ES-I3 (cell line): ENCODE data around the gene KRTAP15-1.

Source experiments
- H3K36me3 ChIP-seq: 2 replicates; pipeline ENCODE4 v1.6.1; 2013; ENCODE audit warnings: mild to moderate bottlenecking, low read length, control low read depth, moderate library complexity; ENCODE audit not compliant: insufficient read depth
- H3K4me1 ChIP-seq: 2 replicates; pipeline ENCODE4 v1.6.1; 2013; ENCODE audit warnings: mild to moderate bottlenecking, control low read depth, low read length; ENCODE audit not compliant: insufficient read depth
- H3K9ac ChIP-seq: 2 replicates; pipeline ENCODE4 v1.6.1; 2013; ENCODE audit warnings: low read depth, mild to moderate bottlenecking, low read length, moderate library complexity
- H3K9me3 ChIP-seq: 2 replicates; pipeline ENCODE4 v1.6.1; 2013; ENCODE audit warnings: mild to moderate bottlenecking, low read length, moderate library complexity; ENCODE audit not compliant: control insufficient read depth, insufficient read depth

KRTAP15-1 gene, protein sequence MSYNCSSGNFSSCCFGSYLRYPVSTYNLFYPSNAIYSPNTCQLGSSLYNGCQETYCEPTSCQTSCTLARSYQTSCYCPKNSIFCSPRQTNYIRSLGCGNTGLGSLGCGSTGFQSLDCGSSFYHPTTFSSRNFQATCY

DNA sequence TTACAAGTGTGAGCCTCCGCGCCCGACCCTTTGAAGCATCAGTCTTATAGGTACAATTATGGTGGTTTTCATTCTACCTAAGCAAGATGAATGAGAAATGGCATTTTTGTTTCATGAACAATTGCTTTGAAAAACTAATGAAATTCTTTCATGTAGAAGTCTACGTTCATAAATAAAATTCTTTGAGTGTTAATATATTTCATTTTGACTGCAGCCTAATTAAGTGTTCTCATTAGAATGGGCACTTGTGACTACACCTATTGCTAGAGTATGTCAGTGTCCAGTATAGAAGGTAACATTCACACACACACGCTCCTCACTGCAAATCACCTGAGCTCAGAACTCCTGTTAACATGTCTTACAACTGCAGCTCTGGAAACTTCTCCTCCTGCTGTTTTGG is at the start of gene KRTAP15-1:
Gene KRTAP15-1 (plus strand): TSS at position 301 of the 400 bp plus-strand sequence. CDS start 53 bp downstream, at position 354.
- Histone ChIP-seq H3K36me3 (no peaks in the 10 kb centered on the region), H3K9me3 (no peaks in the 10 kb centered on the region), H3K4me1 (no peaks in the 10 kb centered on the region; the same call in 1 of the 2 replicates), H3K9ac (no peak within 1 kb of the TSS)

DNA sequence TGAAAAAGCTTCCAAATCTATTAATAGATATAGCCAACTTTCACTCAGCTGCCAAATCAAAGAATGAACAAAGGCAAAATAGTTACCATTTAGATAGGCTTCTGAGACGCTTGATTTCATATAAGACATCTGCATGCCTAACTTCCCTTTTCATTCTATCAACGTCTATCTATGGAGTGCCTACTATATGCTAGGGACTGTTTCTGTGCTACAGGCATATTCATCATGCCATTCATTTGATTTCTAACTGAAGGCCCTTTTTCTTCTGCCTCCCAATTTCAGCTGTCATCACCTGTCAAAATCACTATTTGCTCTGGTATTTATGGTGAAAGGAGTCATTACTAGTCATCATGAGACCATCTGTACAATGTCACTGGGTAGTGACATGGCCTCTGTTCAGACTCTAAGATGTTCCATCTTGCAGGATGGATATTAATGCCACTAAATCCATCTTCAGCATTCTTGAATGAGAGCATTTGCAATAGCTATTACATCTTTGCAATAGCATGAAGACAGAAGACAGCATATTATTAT is 48.5 kb upstream of the KRTAP15-1 start:
- H3K4me1 ChIP-seq: no peaks in the 10 kb centered on the region
- H3K9me3 ChIP-seq: no peaks in the 10 kb centered on the region
- H3K9ac ChIP-seq: no peak overlapping the region

DNA sequence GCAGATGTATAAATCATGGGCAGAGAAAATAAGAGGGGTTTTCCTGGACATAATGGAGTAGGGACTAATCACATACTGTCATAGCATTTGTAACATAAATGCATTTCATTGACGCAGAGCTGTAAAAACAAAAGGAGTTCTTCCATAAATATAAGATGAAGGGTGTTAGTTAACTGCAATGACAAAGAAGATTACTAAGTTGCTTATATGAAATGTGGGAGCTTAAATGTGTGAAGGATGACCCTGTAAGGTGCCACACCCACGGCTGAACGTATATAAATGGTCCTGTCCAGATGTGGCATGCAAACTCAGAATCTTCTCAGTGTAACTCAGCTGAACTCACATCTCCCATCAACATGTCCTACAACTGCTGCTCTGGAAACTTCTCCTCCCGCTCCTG is 44.3 kb upstream of the KRTAP15-1 start, which contains the start of gene KRTAP13-1:
Gene KRTAP13-1 (plus strand): TSS at position 301 of the 400 bp plus-strand sequence. CDS start 56 bp downstream, at position 357.
- Histone ChIP-seq H3K9me3 (no peaks in the 10 kb centered on the region), H3K9ac (no peak within 1 kb of the TSS), H3K36me3 (no peaks in the 10 kb centered on the region), H3K4me1 (no peaks in the 10 kb centered on the region)

More for the DNA sequence above, 48.5 kb upstream of the KRTAP15-1 start:
- no peaks in the 10 kb centered on the region for H3K36me3 ChIP-seq

- Histone ChIP-seq H3K9ac (peak overlapping the region; percentile 29; the same call in 1 of the 2 replicates), H3K9me3 (no peaks in the 10 kb centered on the region), H3K4me1 (no peaks in the 10 kb centered on the region), H3K36me3 (no peaks in the 10 kb centered on the region)
Measured at GRCh38 chr21:30408782-30409494, 31.1 kb upstream of the KRTAP15-1 start.

GRCh38 chr21:30415993-30416392 is 24.1 kb upstream of the KRTAP15-1 start:
- Histone ChIP-seq H3K9me3 (no peaks in the 10 kb centered on the region; the same call in none of the 2 replicates), H3K9ac (no peak overlapping the region), H3K36me3 (no peaks in the 10 kb centered on the region), H3K4me1 (no peaks in the 10 kb centered on the region)

DNA sequence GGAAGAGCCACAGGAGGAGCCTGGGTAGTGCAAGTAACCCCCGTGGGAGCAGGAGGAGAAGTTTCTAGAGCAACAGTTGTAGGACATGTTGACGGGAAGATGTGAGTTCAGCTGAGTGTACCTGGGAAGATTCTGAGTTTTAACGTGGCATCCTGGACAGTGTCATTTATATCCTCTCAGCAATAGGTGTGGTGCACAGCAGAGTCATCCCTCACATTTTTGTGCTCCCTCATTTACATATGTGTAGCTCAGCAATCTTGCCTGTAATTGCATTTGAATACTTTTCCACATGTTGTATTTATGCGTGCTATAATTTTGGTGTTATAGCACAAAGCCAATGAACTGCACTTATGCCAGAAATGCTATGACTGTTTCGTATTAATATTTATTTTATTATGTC is 14.2 kb upstream of the KRTAP15-1 start, which contains the start of gene KRTAP13-3:
Gene KRTAP13-3 (minus strand): TSS at position 101 of the 400 bp plus-strand sequence. CDS start 14 bp downstream, at position 87.
- no peaks in the 10 kb centered on the region for H3K36me3 ChIP-seq
- H3K4me1 ChIP-seq: peaks cover 7% of the 10 kb centered on the region; the same call in 1 of the 2 replicates
- H3K9me3 ChIP-seq: no peaks in the 10 kb centered on the region; the same call in 1 of the 2 replicates

GRCh38 chr21:30426731-30427130 is 13.3 kb upstream of the KRTAP15-1 start:
- peaks cover 7% of the 10 kb centered on the region; the same call in 1 of the 2 replicates for H3K4me1 ChIP-seq
- H3K36me3 ChIP-seq: no peaks in the 10 kb centered on the region
- H3K9me3 ChIP-seq: no peaks in the 10 kb centered on the region; the same call in 1 of the 2 replicates
- H3K9ac ChIP-seq: no peak overlapping the region

More for the DNA sequence above, 14.2 kb upstream of the KRTAP15-1 start, which contains the start of gene KRTAP13-3:
- H3K9ac ChIP-seq: no peak within 1 kb of the TSS

- Histone ChIP-seq H3K4me1 (peaks cover 7% of the 10 kb centered on the region; the same call in 1 of the 2 replicates), H3K9me3 (no peaks in the 10 kb centered on the region; the same call in 1 of the 2 replicates), H3K36me3 (no peaks in the 10 kb centered on the region)
Measured at GRCh38 chr21:30430170-30430655, 9.9 kb upstream of the KRTAP15-1 start, which contains the start of gene KRTAP13-4. KRTAP13-4 (plus strand) TSS chr21:30430220; CDS start chr21:30430276, 56 bp downstream.

DNA sequence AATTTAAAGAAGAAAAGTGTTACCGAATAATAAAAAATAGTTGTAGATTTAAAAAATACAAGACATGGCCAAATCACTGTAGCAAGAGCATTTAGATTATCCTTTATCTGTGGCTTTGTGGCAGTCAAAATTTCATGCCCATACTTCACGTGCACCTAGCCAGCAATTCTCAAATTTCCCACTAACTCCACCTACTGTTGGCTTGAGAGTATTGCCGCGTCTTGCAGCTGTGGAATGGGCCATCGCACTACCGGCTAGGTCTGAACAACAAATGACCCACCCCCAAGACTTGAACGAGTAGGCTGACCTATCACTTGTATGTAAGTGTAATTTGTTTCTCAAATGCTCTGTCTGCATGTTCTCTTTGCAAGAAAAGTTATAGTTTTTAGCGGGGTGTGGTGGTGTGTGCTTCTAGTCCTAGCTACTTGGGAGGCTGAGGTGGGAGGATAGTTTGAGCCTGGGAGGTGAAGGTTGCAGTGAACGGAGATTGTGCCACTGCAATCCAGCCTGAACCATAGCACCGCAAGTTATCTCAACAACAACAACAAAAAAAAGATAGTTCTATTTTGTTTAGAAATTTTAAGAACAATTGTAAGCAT is 5.9 kb upstream of the KRTAP15-1 start:
- H3K9ac ChIP-seq: no peak overlapping the region
- no peaks in the 10 kb centered on the region for H3K36me3 ChIP-seq
- H3K4me1 ChIP-seq: no peaks in the 10 kb centered on the region
- no peaks in the 10 kb centered on the region for H3K9me3 ChIP-seq

More at GRCh38 chr21:30430170-30430655, 9.9 kb upstream of the KRTAP15-1 start, which contains the start of gene KRTAP13-4:
- H3K9ac ChIP-seq: no peak within 1 kb of the TSS

GRCh38 chr21:30437010-30437565 is 3.0 kb upstream of the KRTAP15-1 start:
- Histone ChIP-seq H3K9ac (no peak overlapping the region), H3K9me3 (no peaks in the 10 kb centered on the region), H3K4me1 (no peaks in the 10 kb centered on the region), H3K36me3 (no peaks in the 10 kb centered on the region)

DNA sequence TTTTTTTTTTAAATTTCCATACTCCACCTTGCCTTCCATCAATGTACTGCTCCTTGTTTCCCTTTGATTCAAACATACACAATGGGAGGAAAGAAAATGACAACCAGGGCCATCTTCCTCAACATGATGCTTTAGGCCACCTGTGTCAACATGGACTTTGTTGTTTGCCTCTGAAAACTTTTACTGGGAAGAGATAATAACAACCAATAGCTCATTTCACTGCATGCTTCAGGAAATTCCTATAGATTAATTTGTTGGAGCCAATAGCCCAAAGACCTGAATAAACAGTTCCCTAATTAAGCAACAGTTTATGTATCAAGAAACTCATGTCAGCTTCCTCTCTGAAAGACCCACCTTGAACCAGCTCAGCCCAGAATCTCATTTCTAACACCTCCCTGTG is 3.2 kb downstream of the KRTAP15-1 start:
- Histone ChIP-seq H3K9me3 (no peaks in the 10 kb centered on the region), H3K4me1 (no peaks in the 10 kb centered on the region; the same call in 1 of the 2 replicates), H3K9ac (no peak overlapping the region), H3K36me3 (no peaks in the 10 kb centered on the region)

GRCh38 chr21:30444204-30444603 is 4.1 kb downstream of the KRTAP15-1 start:
- Histone ChIP-seq H3K36me3 (no peaks in the 10 kb centered on the region), H3K9ac (no peak overlapping the region), H3K9me3 (no peaks in the 10 kb centered on the region), H3K4me1 (no peaks in the 10 kb centered on the region; the same call in 1 of the 2 replicates)

- no peaks in the 10 kb centered on the region; the same call in 1 of the 2 replicates for H3K4me1 ChIP-seq
Measured at GRCh38 chr21:30447056-30447455, 7.0 kb downstream of the KRTAP15-1 start.

More at GRCh38 chr21:30447056-30447455, 7.0 kb downstream of the KRTAP15-1 start:
- Histone ChIP-seq H3K9ac (no peak overlapping the region), H3K36me3 (no peaks in the 10 kb centered on the region), H3K9me3 (no peaks in the 10 kb centered on the region)
